GM21737 (cell line): Measurements from ENCODE around the gene ZNF236.

Experiments
- ATAC-seq: cut with Tn5 transposase; IDR thresholded peaks from one replicate; pipeline ENCODE4 v1.9.1; 2021; ENCODE audit warnings: mild to moderate bottlenecking, moderate library complexity; ENCODE audit not compliant: unreplicated experiment

The ZNF236 gene

DNA sequence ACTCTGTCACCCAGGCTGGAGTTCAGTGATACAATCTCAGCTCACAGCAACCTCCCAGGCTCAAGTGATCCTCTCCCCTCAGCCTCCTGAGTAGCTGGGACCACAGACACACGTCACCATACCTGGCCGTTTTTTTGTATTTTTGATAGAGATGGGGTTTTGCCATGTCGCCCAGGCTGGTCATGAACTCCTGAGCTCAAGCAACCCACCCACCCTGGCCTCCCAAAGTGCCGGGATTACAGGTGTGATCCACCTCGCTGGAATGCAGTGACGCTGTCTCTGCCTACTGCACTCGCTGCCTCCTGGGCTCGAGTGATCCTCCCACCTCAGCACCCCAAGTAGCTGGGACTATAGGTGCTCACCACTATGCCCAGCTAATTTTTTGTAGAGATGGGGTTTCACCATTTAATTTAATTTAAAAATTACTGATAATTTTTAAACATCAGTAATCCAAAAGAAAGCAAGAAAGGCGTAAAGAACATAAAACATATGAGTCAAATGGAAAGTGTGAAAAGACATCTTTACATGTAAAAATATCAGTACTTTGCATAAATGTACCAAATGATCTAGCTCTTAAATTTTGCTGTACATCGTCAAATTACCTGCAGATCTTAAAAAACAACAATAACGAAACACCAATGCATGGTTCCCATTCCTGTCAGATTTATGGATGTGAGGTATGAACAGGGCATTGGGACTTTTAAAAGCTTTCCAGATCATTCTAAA, 2.8 kb upstream of the ZNF236 start:
- no peak for ATAC-seq

DNA sequence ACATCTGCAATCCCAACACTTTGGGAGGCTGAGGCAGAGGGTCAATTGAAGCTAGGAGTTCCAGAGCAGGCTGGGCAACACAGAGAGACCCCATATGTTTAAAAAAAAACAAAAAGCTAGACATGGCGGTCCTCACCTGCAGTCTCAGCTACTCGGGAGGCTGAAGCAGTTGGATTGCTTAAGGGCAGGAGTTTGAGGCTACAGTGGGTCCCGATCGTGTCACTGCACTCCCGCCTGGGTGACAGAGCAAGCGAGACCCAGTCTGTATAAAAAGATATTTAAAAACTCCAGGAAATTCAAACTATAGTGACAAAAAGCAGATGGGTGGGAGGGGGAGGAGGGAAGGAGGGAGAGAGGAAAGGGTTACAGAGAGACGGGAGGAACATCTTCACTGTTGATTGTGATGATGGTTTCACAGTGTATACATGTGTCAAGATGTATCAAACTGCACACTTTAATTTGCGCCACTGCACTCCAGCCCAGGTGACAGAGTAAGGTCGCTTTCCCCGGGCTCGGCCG, 942 bp upstream of the ZNF236 start:
- ATAC-seq = no peak

DNA sequence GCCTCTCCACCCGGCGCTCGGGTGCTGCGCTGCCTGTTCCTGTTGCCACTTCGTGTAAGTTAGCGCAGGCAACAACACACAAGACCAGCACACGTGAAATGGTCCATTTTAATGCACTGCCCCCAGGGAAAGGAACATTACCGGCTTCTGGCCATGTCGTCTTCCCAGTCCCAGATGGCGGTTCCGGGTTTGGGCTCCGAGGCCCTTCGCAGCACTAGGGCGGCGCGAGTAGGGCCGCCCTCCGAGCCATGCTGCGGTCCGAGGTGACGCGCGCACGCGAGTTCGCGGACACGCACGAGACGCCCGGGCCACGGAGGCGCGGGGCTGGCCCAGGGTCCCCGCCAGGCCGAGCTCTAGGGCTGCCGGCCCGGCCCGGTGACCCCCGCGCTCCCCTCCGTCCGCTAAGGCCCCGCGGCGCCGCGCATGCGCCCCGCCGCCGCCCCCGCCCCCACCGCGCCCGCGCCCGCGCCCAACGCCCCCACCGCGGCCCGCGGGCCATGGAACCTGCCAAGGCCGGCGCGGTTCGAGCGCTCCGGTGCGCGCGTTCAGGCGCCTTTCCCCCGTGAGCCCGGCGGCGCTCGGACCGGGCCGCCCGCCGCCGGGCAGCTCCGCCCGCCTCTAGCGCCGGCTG, 367 bp upstream of the ZNF236 start:
- ATAC-seq = peak; percentile 41

DNA sequence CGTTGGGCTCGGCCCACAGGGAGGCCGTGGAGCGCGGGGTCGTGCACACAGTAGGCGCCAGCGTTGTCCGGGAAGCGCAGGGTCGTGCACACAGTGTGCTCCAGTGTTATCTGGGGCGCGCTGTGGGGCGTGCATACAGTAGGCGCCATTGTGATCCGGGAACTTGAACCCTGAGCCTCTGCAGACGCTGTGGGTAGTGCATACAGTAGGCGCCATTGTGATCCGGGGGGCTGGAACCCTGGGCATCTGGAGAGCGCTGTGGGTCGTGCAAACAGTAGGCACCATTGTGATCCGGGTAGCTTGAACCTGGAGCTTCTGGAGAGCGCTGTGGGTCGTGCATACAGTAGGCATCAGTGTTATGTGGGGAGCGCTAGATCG, 793 bp downstream of the ZNF236 start:
- no peak for ATAC-seq

DNA sequence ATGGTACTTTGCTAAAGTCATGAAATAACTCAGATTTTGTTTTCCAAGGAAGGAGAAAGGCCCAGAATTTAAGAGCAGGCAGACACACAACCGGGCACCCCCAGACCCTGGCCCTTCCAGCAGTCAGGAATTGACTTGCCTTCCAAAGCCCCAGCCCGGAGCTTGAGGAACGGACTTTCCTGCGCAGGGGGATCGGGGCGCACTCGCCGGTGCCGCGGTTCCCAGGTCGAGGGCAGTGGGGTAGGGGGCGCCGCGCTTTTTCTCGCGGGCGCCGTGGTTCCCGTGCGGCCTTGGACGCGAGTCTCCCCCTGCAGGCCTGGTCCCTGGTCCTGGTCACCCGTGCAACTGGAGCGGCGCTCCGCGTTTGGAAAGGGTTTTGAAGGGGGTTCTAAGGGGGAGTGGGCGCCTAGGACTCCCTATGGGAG, 1.2 kb downstream of the ZNF236 start:
- ATAC-seq = no peak

DNA sequence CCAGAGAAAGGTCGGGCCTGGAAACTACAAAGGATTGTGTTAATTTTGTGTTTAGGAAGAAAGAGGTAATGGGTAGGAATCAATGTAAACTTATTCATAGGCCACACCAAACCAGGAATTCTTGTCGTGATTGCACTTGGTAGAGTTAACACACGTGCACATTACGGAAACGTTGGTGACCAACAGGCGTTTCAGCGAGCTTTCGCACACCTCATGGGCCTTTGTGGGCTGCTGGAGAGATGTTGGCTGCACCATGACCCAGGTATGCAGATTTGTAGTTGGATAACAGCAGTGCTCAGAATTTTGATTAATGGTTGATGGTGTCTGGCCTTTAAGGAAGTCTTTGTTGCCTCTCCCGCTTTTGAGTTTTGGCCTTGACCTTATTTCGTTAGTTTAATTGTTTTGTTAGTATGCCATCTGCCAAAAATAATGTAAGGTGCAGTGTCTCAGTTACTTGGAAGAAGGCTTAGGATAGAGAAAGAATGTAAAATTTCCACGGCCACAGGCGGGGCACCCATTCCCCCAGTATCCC, 1.9 kb downstream of the ZNF236 start:
- no peak for ATAC-seq

DNA sequence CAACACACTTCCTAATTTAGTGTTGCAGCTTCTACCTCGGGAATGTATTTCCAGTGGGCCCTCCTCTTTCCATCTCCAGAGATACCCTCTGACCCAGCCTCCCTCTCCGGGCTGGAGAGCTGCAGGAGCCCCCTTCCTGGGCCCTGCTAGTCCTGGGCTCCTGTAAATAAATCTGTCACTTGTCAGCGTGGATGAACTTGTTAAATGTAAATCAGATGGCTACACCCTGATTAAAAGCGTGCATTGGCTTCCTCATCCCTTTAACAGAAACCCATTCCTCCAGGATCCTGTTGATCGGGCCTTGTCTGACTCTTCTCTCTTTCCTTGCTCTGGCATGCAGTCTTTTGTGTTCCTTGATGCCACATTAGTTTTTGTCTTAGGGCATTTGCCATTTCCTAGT, 2.4 kb downstream of the ZNF236 start:
- no peak for ATAC-seq

DNA sequence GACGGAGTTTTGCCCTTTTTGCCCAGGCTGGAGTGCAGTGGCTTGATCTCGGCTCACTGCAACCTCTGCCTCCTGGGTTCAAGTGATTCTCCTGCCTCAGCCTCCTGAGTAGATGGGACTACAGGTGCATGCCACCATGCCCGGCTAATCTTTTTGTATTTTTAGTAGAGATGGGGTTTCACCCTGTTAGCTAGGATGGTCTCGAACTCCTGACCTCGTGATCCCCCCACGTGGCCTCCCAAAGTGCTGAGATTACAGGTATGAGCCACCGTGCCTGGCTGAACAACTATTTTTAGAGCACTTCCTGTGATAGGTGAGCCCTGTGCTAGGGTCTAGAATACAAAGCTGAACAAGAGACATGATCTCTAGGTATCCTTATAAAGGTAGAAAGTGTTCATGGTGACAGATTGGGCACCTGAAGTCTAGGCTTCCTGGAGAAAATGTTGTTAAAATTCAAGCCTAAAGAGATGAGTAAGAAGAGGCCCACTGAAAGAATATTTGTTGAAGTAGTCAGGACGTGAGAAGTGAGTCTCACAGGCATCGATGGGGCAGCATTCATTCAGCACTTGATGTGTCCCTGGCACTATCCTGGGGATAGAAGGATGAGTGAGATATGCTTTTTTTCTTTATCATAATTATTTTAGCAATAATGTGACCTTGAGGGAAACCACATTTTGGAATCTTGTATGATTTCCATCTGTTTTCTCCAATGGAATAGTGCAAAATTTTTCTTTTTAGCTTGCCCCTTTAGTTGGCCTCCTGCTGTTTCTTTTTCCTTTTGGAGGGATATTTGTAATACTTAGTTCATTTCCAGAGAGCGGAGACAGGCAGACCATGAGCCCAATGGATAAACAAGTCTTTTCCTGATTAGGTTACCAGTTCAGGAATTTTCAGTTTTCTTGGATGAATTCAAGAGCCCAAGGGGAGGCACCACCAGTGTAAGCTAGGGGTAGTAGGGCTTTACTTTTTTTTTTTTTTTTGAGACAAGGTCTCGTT, 5.1 kb downstream of the ZNF236 start:
- no peak for ATAC-seq

DNA sequence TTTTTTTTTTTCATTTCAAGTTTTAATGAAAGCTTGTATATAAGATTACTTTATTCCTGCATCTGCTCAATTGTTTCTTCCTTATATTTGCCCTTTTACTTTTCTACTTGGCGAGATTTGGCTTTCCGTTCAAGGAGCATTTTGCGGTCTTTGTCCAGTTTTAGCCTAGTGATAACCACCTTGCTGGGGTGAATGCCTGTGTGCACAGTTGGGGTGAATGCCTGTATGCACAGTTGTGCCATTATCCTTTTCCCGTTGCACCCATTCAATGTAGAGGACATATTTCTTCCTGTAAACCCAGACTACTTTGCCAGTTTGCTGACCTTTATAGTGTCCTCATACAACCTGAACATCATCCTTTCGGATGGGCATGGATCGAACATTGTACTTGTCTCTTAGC, 12.0 kb downstream of the ZNF236 start:
- no peak for ATAC-seq

DNA sequence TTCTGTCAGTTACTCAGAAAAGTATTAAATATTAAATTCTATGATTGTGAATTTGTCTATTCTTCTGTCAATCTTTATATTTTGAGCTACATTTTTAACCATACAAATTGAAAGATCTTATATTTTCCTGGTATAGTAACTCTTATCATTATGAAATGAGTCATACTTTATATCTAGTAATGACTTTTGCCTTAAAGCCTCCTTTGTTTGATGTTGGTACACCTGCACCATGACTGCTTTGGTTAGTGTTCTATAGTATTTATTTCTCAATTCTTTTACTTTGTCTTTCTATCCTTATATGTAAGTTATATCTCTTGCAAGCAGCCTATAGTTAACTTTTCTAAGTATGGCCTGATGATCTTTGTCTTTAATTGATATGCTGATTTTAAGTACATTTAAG, 13.0 kb downstream of the ZNF236 start:
- ATAC-seq = no peak

DNA sequence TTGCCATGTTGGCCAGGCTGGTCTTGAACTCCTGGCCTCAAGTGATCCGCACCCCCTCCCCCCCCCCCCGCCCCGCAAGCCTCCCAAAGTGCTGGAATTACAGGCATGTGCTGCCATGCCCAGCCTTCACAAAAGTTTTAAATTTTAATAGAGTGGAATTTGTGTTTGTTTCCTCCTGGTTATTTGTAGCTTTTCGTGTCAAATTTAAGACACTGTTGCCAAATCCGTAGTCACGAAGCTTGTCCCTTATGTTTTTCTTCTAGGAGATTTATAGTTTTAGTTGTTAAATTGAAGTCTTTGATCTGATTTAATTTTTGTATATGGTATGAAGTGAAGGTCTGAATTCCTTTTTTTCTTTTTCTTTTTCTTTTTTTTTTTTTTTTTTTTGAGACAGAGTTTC, 14.7 kb downstream of the ZNF236 start:
- no peak for ATAC-seq

DNA sequence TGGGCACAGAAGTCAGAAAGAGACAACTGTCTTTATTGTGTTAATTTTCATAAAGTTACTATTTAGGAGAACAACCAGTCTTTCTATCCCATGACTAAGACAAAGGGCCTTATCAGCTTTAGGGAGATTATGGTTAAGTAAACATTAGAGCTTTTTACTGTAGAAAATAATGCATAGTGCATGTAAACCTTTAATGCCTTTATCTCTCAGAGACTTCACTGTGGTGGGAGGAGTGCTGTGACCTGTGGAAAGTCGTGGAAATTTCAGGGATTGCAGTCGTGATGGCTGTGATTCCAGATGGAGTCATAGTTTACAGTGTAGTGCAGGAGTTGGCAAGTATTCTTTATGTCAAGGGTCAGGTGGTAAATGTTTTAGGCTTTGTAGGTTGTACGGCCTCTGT, 15.8 kb downstream of the ZNF236 start:
- ATAC-seq = no peak

DNA sequence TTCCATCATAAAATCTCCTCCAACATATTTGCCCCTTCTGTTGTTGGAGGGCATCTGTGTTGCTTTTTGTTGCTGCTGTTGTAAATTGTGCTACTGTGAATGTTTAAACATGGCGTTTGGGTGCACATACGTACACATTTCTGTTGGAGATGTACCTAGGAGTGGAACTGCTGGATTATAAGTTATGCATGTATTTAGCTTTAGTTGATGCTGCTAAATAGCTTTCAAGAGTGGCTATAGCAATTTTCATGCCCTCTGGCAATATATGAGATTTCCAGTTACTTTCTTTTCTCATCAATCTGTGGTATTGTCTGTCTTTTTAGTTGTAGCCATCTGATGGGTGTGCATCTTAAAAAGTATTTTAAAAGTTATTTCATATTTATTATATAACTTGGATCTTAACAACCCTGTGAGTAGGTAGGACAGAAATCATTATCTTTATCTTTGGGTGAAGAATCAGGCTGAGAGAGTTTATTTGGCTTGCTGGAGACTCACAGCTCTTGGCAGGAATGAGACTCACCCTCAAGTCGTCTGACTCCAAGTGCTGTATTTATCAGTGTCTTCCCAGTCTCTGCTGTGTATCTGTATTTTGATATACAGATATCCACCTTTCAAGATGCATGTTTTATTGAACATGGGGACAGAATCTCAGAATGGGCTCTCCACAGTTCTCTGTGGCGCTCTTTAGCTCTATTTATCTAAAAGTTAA, 16.9 kb downstream of the ZNF236 start:
- no peak for ATAC-seq

DNA sequence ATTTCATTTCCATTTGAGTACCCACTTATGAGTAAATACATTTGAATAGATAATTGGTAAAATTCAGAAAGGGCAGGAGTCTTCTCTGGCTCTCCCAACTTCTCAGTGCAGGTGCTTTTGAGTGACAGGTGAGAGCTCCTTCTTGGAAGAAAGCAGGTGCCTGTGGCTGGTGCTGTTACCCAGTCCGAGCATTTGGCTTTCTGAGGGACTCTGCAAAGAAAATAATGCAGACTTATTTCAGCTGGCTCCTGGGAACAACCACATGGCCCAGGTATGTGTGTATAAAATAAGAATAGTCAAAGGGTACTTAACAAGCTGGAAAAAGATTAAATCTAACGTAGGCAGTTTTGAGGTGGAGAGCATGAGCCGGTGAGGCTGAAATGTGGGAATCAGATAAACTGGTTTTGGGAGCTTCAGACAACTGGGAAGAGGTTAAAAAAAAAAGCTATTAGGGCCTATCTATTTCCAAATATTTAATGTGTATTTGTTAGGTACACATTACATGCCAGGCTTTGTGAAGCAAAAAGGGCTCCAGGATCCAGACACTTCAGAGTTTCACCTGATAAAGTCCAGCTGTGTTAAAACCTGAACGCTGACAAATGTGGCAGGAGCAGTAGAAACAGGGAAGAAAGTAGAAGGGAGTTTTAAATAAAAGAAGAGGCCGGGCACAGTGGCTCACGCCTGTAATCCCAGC, 20.6 kb downstream of the ZNF236 start:
- ATAC-seq = no peak

DNA sequence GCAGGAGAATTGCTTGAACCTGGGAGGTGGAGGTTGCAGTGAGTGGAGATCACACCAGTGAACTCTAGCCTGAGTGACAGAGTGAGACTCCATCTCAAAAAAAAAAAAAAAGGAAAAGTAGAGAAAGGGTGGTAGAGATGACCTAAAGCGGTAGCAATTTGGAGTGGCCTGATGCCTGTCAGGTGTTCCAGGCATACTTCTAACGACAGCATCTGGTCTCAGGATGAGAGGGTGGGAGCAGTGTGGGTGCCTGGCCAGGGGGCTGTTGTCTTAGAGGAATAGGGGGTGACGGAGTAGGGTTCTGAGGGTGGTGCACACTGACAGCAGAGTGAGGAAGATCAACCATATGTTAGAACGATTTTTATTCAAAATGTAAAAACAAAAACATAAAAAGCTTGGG, 21.8 kb downstream of the ZNF236 start:
- ATAC-seq = no peak

DNA sequence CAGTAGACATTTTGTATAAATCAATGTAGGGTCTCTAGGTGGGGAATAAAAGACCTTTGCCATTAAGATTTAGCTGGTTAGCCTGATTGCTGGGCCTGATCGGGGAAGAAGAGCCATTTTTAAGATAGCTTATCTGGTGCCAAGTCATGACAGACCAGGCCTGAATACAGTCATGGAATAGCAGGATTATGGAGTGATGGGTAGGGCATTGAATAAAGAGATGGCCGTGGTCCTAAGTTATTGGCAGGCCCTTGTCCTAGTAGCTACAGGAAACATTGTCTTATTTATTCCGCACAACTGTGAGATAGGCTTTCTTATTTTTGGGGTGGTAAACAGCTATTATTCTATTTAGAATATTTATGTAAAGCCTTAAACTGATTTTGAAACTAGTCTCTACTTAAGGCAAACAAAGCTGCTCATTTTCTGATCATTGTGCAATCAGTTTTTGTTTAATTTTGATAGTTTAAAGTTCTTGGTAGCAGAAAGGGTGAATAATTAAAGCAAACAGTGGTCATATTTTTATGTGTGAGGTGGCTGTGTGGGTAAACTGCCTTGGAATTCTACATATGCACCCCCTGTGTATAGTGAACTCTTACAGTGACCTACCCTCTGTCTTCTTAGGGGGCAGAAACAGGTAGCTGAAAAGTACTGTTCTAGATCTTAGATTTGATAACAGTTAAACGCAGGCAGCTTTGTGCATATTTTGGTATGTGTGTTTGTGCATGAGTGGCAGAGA, 22.6 kb downstream of the ZNF236 start:
- no peak for ATAC-seq

DNA sequence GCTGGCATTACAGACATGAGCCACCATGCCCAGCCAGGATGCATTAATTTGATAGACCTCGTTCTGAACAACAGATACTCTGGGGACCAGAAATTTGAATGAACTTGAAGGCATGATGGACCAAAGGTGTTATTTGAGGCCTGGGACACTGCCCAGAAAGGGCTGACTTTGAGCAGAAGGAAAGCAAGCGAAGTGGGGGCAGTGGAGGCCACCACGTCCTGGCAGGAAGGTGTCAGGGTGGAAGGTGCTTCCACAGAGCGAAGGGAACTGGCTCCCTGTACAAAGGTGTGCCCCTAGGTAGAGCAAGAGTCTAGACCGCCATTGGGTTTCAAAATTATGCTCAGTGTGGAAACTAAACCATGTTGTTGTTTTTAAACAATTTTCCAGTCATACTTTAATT, 23.9 kb downstream of the ZNF236 start:
- ATAC-seq = no peak

DNA sequence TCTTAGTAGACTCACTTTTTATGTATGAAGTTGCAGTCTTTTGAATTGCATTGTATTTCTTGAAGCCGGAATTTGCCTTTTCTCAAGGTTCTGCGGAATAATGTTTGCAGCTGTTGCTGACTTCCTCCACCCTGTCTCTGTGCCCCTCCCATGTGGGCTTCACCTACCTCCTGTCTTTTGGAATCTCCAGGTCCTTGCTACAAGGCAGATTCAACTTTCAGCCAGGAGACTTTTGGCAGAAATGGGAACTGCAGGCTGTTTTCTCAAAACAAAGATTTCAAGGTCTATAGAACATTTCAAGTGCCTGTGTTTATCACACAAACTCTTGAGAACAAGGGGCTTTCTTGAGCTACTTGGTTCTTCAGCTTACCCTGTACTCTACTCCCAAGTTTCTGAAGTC, 25.6 kb downstream of the ZNF236 start:
- no peak for ATAC-seq

DNA sequence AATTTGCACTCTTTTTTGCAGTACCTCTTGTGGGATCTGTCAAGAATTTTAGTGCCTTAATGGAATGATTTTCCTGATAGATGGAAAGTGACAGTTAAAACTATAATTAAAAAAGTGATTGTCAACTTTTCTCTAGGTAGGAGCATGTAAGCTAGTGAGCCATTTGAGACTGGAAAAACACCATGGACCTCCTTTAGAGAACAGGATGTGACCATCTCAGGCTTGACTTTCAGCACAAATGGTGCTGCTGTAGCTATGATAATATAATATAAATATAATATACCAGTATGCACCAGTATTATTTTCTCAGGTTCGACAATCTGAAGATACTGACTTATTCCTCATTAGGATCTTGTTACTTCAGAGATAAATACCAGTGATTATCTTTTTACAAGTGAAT, 27.8 kb downstream of the ZNF236 start:
- ATAC-seq = no peak
